Activated T-helper 1 cell treated with anti-CD3 and anti-CD28 coated beads, Interleukin-2, amount 50 U/mL, for 16 hours (primary cell): ENCODE measurements around the gene TIE1.

Source experiments
- DNase-seq, 2 donors: peaks; one replicate each; pipeline ENCODE4 v3.0.0-alpha.2; 2020; ENCODE audit warnings: low read depth in 1 of 2, low spot score in 1 of 2

TIE1 gene

DNA sequence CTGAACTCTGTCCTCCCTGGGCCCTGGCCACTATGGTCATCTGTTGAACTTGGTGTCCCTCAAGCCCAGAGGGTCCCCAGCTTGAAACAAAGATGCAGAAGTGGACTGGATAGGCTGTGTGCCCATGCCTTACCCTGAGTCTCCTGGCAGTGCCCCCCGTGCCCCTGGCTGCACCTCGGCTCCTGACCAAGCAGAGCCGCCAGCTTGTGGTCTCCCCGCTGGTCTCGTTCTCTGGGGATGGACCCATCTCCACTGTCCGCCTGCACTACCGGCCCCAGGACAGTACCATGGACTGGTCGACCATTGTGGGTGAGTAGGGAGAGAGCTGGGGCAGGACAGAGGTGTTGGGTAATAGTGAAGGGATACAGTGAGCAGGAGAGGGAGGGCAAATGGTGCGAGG lies 10.7 kb downstream of the TIE1 start:
- DNase-seq, result no peak

GRCh38 chr1:43312212-43312623 lies 11.4 kb downstream of the TIE1 start:
- DNase-seq, result no peak

GRCh38 chr1:43312663-43313515 lies 12.1 kb downstream of the TIE1 start:
- DNase-seq, result no peak

DNA sequence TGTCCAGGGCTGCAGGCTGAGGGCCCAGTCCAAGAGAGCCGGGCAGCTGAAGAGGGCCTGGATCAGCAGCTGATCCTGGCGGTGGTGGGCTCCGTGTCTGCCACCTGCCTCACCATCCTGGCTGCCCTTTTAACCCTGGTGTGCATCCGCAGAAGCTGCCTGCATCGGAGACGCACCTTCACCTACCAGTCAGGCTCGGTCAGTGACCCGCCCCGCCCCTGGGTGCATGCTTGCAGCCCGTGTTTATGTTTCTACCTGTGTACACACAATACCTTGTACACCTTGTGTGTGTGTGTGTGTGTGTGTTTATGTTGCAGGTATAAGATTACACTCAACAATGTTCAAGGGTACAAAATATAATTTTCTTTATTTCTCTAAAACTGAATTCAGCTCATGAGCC lies 13.0 kb downstream of the TIE1 start:
- DNase-seq, result no peak

GRCh38 chr1:43314233-43314632 lies 13.5 kb downstream of the TIE1 start:
- no peak for DNase-seq

- DNase-seq, result no peak
Measured at GRCh38 chr1:43315481-43315880, 14.7 kb downstream of the TIE1 start.

- no peak for DNase-seq
Measured at GRCh38 chr1:43315963-43316737, 15.4 kb downstream of the TIE1 start.

DNA sequence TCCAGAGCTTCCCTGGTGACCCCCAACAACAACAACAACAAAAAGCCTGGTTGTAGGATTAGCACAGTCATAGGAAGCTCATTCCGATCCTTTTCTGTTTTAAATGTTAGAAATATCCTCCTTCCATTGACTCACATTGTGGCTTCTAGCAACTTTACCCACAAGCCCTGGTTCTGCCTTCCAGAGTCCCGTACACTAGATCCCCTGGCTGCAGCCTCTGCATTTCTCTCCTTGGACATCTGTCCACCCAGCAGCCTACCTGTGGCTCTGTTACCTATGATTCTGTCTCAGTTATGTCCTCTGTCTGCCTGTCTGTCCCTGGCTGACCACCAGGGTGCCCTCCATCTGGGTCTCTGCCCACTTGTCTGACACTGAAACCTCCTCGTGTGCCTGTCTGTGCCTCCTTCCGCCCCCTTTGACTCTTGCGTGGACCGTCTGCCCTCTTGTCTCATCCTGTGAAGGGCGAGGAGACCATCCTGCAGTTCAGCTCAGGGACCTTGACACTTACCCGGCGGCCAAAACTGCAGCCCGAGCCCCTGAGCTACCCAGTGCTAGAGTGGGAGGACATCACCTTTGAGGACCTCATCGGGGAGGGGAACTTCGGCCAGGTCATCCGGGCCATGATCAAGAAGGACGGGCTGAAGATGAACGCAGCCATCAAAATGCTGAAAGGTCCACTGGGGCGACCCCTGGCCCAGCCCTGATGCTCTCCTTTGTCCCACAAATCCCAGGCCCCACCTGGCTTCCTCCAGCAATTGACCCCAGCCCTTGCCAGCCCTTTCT lies 16.1 kb downstream of the TIE1 start:
- DNase-seq, result no peak

DNA sequence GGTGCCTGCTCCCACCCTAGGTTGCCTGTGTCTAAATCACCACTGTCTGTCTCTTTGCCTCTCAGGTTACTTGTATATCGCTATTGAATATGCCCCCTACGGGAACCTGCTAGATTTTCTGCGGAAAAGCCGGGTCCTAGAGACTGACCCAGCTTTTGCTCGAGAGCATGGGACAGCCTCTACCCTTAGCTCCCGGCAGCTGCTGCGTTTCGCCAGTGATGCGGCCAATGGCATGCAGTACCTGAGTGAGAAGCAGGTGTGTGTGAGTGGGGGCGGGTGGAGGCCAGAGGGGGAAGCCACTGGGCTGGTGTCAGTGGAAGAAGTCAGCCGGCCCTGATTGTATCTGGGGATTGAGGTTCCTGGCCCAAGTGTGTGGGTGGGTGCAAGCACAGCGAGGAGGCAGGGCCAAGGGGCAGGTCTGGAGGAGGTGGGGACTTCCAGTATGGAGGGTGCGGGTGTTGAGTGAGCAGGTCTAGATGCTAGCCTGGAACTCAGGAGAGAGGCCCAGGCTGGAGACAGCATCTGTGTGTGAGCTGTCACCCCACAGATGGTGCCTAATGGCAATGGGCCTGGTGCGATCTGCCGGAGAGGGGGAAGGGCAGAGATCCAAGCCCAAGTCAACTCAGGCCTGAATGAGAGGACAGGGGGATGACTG lies 17.2 kb downstream of the TIE1 start:
- no peak for DNase-seq

- DNase-seq, result no peak
Measured at GRCh38 chr1:43318831-43319230, 18.0 kb downstream of the TIE1 start.

DNA sequence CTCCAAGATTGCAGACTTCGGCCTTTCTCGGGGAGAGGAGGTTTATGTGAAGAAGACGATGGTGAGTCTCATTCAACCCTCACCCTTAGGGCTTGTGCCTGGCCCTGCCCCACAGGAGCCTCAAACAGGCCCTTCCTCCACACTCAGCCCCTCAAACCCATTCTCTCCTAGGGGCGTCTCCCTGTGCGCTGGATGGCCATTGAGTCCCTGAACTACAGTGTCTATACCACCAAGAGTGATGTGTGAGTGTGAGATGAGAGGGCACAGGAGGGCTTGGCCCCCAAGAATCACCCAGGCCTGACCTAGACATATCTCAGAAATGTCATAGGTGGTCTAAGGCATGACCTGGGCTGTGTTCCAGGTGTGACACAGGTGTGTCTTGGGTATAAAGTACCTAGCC lies 18.5 kb downstream of the TIE1 start:
- DNase-seq, result no peak

GRCh38 chr1:43319766-43320165 lies 19.0 kb downstream of the TIE1 start:
- DNase-seq, result no peak

GRCh38 chr1:43321331-43321891 lies 20.6 kb downstream of the TIE1 start:
- no peak for DNase-seq

DNA sequence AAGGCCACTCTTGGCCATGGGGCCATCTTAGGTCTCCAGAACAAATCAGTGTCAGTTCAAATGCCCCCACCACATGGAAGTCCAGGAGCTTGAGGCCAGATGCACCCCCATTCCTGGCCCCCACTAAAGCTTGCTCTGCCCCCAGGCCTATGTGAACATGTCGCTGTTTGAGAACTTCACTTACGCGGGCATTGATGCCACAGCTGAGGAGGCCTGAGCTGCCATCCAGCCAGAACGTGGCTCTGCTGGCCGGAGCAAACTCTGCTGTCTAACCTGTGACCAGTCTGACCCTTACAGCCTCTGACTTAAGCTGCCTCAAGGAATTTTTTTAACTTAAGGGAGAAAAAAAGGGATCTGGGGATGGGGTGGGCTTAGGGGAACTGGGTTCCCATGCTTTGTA lies 21.7 kb downstream of the TIE1 start:
- DNase-seq, result no peak

DNA sequence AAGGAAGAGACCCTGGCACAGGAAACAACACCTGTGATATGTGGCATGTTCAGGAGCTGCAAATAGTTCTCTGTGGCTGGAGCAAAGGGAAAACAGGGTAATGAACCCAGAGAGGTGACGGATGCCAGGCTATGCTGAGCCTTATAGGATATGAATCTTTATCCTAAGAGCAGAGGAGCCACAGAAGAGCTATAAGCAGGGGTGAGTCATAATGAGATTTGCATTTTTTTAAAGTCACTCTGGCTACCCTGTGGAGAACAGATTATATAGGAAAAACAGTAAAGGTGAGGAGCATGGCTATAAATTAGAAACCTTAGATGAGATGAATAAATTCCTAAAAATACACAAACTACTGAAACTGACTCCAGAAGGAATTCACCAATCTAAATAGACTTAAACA lies 24.0 kb downstream of the TIE1 start:
- DNase-seq, result no peak

GRCh38 chr1:43325381-43325780 lies 24.6 kb downstream of the TIE1 start:
- no peak for DNase-seq

DNA sequence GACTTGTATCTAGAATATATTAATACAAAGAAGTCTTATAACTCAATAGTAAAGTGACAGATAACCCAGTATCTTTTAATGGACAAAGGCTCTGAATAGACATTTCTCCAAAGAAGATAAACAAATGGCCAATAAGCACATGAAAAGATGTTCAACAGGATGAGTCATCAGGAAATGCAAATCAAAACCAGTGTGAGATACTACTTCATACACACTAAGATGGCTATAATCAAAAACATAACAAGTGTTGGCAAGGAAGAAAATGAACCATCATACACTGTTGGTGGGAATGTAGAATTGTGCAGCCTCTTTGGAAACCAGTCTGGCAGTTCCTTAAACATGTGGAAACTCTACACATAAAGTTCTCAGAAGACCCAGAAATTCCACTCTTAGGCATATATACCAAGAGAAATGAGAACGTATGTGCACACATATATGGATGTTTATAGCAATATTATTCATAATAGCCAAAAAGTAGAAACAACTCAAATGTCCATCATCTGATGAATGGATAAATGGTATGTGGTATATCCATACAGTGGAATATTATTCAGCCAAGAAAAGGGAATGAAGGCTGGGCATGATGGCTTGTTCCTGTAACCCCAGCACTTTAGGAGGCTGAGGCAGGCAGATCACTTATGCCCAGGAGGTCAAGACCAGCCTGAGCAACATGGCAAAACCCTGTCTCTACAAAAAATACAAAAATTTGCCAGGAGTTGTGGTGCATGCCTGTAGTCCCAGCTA lies 26.9 kb downstream of the TIE1 start:
- no peak for DNase-seq

DNA sequence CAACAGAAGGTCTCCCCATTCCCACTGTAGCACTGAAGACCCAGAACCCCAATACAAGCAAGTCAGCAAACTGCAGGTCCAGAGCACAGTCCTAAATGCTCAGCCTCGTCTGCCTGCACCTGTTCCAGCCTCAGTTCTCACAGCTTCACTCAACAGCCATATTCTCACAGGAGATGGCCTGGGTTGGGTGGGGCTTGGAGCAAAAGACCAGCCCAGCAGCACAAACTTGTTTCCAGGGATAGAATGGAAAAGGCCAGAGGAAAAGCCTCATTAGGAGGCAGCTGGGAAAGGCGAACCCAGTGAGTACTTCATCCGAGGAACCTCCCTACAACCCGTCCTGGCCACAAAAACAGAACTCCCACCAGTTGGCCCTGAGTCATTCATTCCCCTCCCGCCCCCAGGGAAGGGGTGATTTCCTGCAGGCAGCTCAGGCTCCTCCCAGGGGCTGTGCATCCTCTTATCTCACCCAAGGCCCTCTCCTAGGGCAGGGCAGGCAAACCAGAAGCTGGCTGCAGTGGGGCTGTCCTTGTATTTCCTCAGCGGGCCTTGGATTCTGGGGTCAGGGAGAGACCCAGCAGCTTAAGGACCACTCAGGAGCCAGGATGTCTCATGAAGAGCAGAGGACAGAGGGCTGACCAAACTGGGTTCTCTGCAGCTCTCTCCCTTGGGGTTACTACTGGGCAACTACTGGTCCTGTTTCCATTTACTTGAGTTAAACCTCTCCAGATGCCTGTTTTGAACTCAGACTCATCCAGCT lies 29.4 kb downstream of the TIE1 start:
- peak in 1 of 2 donors; percentile 7 for DNase-seq

DNA sequence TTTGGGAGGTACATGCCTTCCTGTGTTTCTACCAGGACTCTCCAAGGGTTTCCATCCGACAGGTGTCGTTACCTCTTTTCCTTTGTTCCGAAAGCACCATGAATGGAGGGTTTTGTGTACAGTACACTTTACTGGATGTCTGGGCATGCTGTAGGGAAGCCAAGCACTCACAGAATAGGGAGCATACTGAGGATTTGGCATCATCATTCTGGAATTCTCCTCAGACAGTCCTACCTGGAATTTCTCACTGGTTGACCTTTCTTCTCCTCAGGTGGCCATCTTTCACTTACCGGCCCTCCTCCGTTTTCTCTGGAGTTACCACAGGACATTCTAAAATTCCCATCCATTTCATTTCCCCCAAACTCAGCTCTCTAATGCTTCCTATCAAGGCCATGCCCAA lies 30.9 kb downstream of the TIE1 start:
- DNase-seq, result no peak
